BE2C (cell line): ENCODE measurements around the gene PIGT.

Experiments used
- DNase-seq: peaks from one replicate; pipeline ENCODE4 v3.0.0-alpha.2; 2020
- H3K27me3 ChIP-seq: fragments of 250-450 bp; sonication (Bioruptor Pico); 2 replicates; pipeline ENCODE4 v1.5.1; 2020; ENCODE audit warnings: mild to moderate bottlenecking
- H3K36me3 ChIP-seq: fragments of 250-450 bp; sonication (Bioruptor Pico); 2 replicates; pipeline ENCODE4 v1.5.1; 2020; ENCODE audit warnings: mild to moderate bottlenecking
- H3K4me1 ChIP-seq: fragments of 250-450 bp; sonication (Bioruptor Pico); 2 replicates; pipeline ENCODE4 v1.5.1; 2020
- H3K4me3 ChIP-seq: 2 replicates; pipeline ENCODE4 v1.5.1; 2011; ENCODE audit warnings: low read depth, low read length
- H3K9me3 ChIP-seq: fragments of 250-450 bp; sonication (Bioruptor Pico); 2 replicates; pipeline ENCODE4 v1.5.1; 2020
- CTCF ChIP-seq: IDR thresholded peaks from 2 replicates; pipeline ENCODE4 v1.5.1; 2012; ENCODE audit warnings: mild to moderate bottlenecking, low read depth, low read length

The PIGT gene

GRCh38 chr20:45445805-45446562 lies 30.0 kb downstream of the PIGT start:
- no peaks in the 10 kb centered on the region for H3K36me3 ChIP-seq
- peak; percentile 64 for TF ChIP-seq CTCF
- H3K27me3 ChIP-seq, result peaks cover 6% of the 10 kb centered on the region; the same call in 1 of the 2 replicates
- H3K4me3 ChIP-seq, result no peak overlapping the region
- H3K9me3 ChIP-seq, result no peaks in the 10 kb centered on the region
- no peaks in the 10 kb centered on the region for H3K4me1 ChIP-seq
- peak; percentile 44 for DNase-seq

- no peaks in the 10 kb centered on the region for H3K9me3 ChIP-seq
- H3K4me1 ChIP-seq, result no peaks in the 10 kb centered on the region
- no peak for DNase-seq
- H3K4me3 ChIP-seq, result no peak overlapping the region
- no peaks in the 10 kb centered on the region for H3K36me3 ChIP-seq
- H3K27me3 ChIP-seq, result peaks cover 6% of the 10 kb centered on the region; the same call in 1 of the 2 replicates
- TF ChIP-seq CTCF, result no peak
Measured at GRCh38 chr20:45448270-45448669, 32.3 kb downstream of the PIGT start.

GRCh38 chr20:45449528-45449927 lies 33.6 kb downstream of the PIGT start:
- no peak for DNase-seq
- no peak for TF ChIP-seq CTCF
- no peaks in the 10 kb centered on the region for H3K9me3 ChIP-seq

GRCh38 chr20:45450097-45450818 lies 34.3 kb downstream of the PIGT start:
- no peak for DNase-seq
- peaks cover 3% of the 10 kb centered on the region; the same call in 1 of the 2 replicates for H3K27me3 ChIP-seq

More at GRCh38 chr20:45449528-45449927, 33.6 kb downstream of the PIGT start:
- peaks cover 6% of the 10 kb centered on the region; the same call in 1 of the 2 replicates for H3K27me3 ChIP-seq
- no peaks in the 10 kb centered on the region for H3K36me3 ChIP-seq
- H3K4me3 ChIP-seq, result no peak overlapping the region
- no peaks in the 10 kb centered on the region for H3K4me1 ChIP-seq

GRCh38 chr20:45452238-45452637 lies 36.3 kb downstream of the PIGT start:
- Histone ChIP-seq H3K4me3 (no peak overlapping the region), H3K4me1 (no peaks in the 10 kb centered on the region), H3K36me3 (no peaks in the 10 kb centered on the region), H3K9me3 (no peaks in the 10 kb centered on the region), H3K27me3 (no peaks in the 10 kb centered on the region)
- TF ChIP-seq CTCF, result no peak
- no peak for DNase-seq

More at GRCh38 chr20:45450097-45450818, 34.3 kb downstream of the PIGT start:
- Histone ChIP-seq H3K9me3 (no peaks in the 10 kb centered on the region), H3K4me3 (no peak overlapping the region), H3K36me3 (no peaks in the 10 kb centered on the region), H3K4me1 (no peaks in the 10 kb centered on the region)
- TF ChIP-seq CTCF, result peak; percentile 69
